RWPE2 (cell line): ENCODE results near the gene NALF2.

Source experiments
- ATAC-seq: fragments of 200-7000 bp; cut with Tn5 transposase; 3 replicates; pipeline ENCODE4 v1.9.1; 2021; ENCODE audit warnings: low read depth
- DNase-seq: peaks from one replicate; pipeline ENCODE4 v3.0.0-alpha.2; 2020; ENCODE audit warnings: low spot score
- H3K27ac ChIP-seq: fragments of 450-650 bp; 2 replicates; pipeline ENCODE4 v1.5.1; 2017; ENCODE audit warnings: mild to moderate bottlenecking; ENCODE audit not compliant: poor library complexity, severe bottlenecking
- H3K27me3 ChIP-seq: fragments of 250-450 bp; sonication (Bioruptor Pico); 2 replicates; pipeline ENCODE4 v1.5.1; 2021; ENCODE audit warnings: mild to moderate bottlenecking, moderate library complexity; ENCODE audit not compliant: insufficient read depth, poor library complexity, severe bottlenecking
- H3K36me3 ChIP-seq: fragments of 250-450 bp; sonication (Bioruptor Pico); 2 replicates; pipeline ENCODE4 v1.5.1; 2020; ENCODE audit warnings: low read depth, mild to moderate bottlenecking, moderate library complexity
- H3K4me1 ChIP-seq: fragments of 250-450 bp; sonication (Bioruptor Pico); 2 replicates; pipeline ENCODE4 v1.5.1; 2021; ENCODE audit warnings: mild to moderate bottlenecking, moderate library complexity; ENCODE audit not compliant: insufficient read depth, poor library complexity, severe bottlenecking
- H3K4me3 ChIP-seq: fragments of 250-450 bp; sonication (Bioruptor Pico); 2 replicates; pipeline ENCODE4 v1.5.1; 2021; ENCODE audit warnings: mild to moderate bottlenecking, moderate library complexity; ENCODE audit not compliant: severe bottlenecking
- H3K9me3 ChIP-seq: fragments of 250-450 bp; sonication (Bioruptor Pico); 2 replicates; pipeline ENCODE4 v1.5.1; 2021; ENCODE audit warnings: mild to moderate bottlenecking, moderate library complexity; ENCODE audit not compliant: severe bottlenecking
- TF ChIP-seq, protein P1 (sequence below): fragments of 450-650 bp; IDR thresholded peaks from one replicate; pipeline ENCODE4 v1.5.1; 2017; ENCODE audit warnings: mild to moderate bottlenecking, moderate library complexity; ENCODE audit not compliant: poor library complexity, severe bottlenecking

The NALF2 gene

DNA sequence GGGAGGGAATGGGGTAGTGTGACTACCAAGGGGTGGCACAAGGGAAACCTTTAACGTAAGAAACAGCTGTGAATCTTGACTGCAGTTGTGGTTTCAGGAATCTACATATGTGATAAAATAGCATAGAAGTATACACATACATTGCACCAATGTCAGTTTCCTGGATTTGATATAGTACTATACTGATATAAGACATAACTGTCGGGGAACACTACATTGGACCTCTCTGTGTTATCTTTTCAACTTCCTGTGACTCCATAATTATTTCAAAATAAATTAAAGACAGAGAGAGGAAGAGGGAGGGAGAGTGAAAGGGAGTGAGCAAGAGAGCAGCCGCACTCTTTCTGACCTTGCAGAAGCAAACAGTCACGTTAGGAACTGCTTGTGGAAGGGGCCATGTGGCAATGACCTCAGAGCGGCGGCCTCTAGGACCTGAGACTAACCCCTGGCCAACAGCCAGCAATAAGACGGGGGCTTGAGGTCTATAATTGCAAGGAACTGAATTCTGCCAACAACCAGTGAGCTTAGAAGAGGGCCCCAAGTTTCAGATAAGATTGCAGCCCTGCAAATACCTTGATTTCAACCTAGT is 47.4 kb downstream of the NALF2 start:
- DNase-seq (no peak), ATAC-seq (no peak)
- Histone ChIP-seq H3K4me3 (no peak overlapping the region), H3K9me3 (no peaks in the 10 kb centered on the region), H3K27me3 (no peaks in the 10 kb centered on the region), H3K27ac (no peak overlapping the region), H3K4me1 (no peaks in the 10 kb centered on the region), H3K36me3 (no peaks in the 10 kb centered on the region)
- TF ChIP-seq, protein P1, sequence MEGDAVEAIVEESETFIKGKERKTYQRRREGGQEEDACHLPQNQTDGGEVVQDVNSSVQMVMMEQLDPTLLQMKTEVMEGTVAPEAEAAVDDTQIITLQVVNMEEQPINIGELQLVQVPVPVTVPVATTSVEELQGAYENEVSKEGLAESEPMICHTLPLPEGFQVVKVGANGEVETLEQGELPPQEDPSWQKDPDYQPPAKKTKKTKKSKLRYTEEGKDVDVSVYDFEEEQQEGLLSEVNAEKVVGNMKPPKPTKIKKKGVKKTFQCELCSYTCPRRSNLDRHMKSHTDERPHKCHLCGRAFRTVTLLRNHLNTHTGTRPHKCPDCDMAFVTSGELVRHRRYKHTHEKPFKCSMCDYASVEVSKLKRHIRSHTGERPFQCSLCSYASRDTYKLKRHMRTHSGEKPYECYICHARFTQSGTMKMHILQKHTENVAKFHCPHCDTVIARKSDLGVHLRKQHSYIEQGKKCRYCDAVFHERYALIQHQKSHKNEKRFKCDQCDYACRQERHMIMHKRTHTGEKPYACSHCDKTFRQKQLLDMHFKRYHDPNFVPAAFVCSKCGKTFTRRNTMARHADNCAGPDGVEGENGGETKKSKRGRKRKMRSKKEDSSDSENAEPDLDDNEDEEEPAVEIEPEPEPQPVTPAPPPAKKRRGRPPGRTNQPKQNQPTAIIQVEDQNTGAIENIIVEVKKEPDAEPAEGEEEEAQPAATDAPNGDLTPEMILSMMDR: no peak

DNA sequence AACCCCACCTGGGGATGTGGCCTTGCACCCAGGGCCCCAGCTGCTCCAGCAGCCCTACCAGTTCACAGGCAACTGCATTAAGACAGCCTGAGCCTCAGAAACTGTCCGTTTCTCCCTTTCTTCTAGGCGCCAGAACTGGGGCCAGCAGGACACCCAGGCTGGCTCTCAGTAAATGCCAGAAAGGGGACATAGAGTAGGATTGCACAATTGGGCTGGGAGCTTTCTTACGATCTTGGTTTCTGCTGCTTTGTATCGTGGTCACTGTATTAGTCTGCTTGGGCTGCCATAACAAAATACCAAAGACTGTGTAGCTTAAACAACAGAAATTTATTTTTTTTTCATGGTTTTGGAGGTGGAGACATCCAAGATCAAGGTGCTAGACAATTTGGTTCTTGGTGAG is 48.4 kb downstream of the NALF2 start:
- no peak for DNase-seq
- no peaks in the 10 kb centered on the region for H3K4me1 ChIP-seq
- TF ChIP-seq, protein P1: no peak
- no peaks in the 10 kb centered on the region for H3K36me3 ChIP-seq
- no peaks in the 10 kb centered on the region for H3K27me3 ChIP-seq
- H3K9me3 ChIP-seq: no peaks in the 10 kb centered on the region
- ATAC-seq: no peak
- H3K27ac ChIP-seq: no peak overlapping the region
- no peak overlapping the region for H3K4me3 ChIP-seq
